GM19035 (cell line): ENCODE measurements around the gene CACNA1G.

ENCODE experiments used
- ATAC-seq: cut with Tn5 transposase; IDR thresholded peaks from one replicate; pipeline ENCODE4 v1.9.1; 2021; ENCODE audit not compliant: unreplicated experiment

The CACNA1G gene

DNA sequence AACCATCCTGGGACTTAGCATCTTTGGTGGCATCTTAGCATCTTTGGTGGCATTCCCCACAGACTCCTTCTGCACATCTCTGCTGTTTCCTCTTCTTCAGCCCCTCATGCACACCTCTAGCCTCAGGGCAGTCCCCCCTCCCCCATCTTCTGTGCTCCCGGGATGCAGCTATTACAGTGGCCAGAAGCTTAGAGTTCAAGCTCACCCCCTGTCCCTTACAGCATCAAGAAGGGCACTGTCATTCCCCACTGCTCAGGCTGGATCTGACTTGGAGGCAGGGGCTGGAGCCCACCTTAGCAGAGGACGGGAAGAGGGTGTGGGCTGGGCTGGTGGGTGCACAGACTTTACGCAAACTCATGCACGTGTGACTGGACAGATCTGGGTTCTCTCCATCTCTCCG lies 27.3 kb upstream of the CACNA1G start:
- no peak for ATAC-seq

- no peak for ATAC-seq
Measured at GRCh38 chr17:50533720-50534148, 26.8 kb upstream of the CACNA1G start.

- no peak for ATAC-seq
Measured at GRCh38 chr17:50534222-50534978, 26.1 kb upstream of the CACNA1G start.

- ATAC-seq = no peak
Measured at GRCh38 chr17:50534979-50535326, 25.6 kb upstream of the CACNA1G start.

DNA sequence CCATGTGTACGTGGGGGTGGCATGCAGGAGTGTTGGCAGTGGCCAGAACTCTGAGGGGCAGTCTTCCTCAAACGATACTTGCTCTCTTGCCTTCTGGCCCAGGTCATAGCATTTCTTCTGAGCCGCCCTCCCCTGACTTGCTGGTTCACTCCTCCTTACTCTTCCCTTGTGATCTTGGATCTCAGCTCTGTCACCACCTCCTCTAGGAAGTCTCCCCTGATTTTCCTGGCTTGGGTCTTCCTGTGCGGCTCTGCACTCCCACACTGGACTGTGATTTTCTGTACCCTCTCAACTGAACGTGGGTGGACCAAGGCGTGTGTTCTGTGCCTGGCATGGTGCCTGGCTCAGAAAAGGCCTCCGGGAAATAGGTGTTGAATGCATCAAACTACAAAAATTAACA lies 25.1 kb upstream of the CACNA1G start:
- no peak for ATAC-seq

DNA sequence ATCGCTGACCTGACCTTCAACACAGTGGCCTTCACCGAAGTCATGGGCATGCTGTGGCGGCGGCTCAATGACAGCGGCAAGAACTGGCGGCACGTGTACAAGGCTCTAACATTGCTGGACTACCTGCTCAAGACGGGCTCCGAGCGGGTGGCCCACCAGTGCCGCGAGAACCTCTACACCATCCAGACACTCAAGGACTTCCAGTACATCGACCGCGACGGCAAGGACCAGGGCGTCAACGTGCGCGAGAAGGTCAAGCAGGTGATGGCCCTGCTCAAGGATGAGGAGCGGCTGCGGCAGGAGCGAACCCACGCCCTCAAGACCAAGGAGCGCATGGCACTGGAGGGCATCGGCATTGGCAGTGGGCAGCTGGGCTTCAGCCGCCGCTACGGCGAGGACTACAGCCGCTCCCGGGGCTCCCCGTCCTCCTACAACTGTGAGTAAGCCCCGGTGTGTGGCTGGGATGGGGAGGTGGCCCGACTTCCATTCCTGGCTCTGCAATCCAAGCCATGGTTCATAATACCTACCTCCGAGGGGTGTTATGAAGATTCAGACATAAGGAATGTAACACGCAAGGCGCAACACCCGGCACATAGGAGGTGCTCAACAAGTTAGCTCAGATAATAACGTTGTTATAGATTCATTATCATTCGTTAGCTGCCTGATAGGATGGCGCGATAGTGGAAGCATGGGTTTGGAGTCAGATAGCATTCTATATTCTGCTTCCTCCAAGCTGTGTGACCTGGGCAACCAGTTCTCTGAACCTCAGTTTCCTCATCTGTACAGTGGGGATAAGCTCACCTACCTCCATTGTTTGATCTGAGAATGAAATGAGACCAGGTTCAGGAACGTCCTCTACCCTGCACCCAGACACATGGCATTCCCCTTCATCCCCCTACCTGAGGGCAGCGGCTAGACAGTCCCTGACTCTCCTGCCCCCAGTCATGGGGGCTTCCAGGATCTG lies 23.6 kb upstream of the CACNA1G start:
- no peak for ATAC-seq

GRCh38 chr17:50537721-50538548 lies 22.6 kb upstream of the CACNA1G start:
- no peak for ATAC-seq

- no peak for ATAC-seq
Measured at GRCh38 chr17:50538549-50539410, 21.7 kb upstream of the CACNA1G start.

DNA sequence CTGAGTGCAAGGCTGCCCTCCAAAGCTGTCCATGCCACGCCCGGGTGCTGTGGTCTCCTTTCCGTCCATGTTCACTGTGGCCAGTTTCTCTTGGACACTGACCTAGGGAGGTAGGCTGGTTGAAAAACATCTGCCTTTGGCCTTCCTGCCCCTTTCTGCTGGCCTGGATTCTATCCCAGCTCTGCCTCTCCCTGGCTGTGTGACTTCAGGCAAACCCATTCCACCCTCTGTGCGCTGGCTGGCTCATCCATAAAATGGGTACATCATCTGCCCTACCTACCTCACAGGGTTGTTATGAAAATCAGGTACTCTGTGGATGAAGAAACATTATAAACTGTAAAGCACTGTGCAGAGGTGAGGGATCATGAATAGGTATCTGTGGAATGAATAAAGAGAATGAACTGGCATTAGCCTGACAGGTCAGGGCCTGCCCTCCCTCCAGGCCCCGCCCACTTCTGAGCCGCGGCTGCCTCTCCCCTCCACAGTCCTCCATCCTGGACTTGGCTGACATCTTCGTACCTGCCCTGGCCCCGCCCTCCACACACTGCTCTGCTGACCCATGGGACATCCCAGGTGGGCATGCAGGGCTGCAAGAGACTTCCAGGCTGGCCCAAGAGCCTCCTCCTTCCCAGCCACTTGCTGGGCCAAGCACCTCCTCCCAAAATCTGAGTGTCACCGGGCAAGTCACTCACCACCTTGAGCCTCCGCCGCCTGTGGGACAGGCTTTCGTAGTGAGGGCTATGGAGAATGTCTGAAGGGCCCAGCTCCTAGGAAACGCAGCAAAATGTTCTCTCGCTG lies 20.6 kb upstream of the CACNA1G start:
- no peak for ATAC-seq

DNA sequence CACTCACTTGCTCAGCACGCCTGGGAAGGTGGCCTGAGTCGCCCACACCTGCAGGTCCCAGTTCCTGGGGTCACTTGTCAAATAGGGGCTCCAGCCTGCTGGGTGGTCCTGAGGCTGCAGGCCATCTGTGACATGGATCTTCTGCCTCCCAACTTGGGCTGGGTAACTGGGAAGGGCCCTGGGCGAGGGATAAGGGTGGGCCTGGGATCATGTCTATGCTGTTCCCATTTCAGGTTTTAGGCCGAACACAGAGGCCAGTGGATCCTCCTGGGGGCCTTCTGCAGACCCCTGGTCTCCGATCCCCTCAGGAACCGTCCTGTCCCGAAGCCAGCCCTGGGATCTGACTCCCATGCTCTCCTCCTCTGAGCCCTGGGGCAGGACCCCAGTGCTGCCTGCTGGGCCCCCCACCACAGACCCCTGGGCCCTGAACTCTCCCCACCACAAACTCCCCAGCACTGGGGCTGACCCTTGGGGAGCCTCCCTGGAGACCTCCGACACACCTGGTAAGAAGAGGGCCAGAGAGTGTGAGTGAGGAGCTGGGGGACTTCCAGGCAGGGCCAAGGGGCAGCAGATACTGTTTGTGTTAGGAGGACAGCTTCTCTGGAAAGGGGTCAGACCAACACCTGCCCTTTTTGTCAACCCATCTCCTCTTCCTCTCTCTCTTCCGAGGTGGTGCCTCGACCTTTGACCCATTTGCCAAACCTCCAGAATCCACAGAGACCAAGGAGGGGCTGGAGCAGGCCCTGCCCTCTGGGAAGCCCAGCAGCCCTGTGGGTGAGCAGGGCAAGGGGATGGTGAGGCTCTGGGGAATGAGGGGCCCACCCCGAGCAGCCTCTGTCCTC lies 19.7 kb upstream of the CACNA1G start:
- ATAC-seq = no peak

DNA sequence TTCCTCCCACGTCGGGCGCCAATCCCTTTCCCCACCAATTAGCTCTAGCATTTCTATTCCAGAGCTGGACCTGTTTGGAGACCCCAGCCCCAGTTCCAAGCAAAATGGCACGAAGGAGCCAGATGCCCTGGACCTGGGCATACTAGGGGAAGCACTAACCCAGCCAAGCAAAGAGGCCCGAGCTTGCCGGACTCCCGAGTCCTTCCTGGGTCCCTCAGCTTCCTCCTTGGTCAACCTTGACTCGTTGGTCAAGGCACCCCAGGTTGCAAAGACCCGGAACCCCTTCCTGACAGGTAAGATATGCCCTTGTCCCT lies 19.2 kb upstream of the CACNA1G start:
- ATAC-seq = no peak

DNA sequence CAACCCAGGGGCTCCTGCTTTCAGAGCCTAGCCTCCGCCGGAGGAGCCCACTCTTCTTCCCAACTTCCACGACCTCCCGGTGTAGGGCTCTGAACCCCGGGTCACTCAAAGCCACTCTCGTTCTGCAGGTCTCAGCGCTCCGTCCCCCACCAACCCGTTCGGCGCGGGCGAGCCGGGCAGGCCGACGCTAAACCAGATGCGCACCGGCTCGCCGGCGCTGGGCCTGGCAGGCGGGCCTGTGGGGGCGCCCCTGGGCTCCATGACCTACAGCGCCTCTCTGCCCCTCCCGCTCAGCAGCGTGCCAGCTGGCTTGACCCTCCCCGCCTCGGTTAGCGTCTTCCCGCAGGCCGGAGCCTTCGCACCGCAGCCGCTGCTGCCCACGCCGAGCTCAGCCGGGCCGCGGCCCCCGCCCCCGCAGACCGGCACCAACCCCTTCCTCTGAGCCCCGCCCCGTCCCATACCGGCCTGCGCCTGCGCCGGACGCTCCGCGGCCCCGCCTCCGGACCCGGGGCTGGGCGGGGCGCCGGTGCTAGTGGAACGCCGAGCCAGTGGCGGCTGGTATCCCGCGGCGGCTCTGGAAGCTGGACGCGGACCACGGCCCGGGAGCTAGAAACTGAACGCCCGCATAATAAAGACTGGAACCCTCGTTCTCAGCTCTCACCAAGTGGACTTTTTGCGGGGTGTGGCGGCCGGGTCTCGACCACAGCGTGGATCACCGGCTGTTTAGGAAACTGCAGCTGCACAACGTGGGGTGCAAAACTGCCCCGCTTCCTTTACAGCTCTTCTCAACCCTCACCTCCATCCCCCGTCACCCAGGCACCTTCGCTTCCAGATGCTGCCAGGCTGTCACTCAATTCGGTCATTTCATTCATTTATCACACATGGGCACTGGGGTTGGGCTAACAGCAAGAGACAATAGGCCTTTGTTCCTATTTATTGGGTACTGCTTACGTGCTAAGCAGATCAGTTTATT lies 18.5 kb upstream of the CACNA1G start:
- peak; percentile 81 for ATAC-seq

DNA sequence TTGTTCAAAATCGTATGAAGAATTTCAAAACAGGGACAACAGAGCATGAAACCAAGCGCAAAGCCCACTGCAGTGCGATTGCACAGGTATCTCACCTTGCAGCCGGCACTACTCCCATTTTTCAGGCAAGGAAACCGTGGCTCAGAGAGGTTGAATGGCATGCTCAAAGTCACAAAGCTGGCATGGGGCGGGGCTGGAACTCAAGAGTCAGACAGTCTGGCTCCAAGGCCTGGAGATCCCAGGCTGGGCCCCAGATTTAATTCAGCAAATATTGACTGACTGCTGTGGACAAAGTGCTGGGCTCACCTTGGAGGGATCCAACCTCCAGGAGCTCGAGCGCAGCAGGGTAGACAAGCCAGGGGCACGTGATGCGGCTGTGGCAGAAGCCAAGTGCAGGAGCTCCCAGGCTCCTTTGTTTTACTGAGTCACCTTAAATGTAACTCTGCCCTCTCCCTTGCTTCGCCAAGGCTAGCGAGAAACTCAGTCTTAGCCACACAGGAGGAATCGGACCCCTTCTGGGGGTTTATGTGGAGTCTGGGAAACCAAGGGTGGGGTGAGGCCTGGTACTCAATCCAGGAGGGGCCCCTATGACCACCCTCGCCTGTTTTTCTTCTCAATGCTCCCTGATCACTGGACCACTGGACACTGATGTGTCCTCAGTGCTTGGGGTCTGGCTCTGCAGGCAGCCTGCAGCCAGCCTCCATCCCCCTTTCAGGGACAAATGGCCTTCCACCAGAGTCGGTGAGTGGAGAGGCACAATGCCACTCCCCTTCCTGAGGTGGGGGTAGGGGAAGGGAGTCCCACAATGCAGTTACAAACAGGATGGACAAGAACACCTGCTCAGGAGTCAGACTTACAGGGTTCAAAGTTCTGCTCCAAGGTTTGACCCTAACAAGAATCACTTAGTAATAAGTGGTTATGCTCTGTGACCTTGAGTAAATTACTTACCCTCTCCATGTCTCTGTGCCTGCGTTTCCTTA lies 17.4 kb upstream of the CACNA1G start:
- ATAC-seq = no peak

DNA sequence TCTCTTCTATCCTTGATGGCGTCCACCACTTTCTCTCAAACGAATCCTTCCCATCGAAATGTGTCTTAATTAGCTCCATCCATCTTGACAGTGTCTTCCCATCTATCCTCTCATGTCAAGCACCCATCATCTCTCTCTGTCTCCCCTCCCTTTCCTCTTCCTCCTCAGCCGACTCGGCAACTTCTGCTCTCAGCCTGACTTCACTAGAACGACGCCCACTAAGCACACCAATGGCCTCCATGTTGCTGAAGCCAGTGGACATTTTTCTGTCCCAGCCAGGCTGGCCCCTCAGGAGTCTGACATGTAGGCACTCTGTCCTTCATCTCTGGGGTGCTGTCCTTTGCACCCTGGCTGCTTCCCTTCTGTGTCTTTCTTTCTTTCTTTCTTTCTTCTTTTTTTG lies 16.0 kb upstream of the CACNA1G start:
- no peak for ATAC-seq

DNA sequence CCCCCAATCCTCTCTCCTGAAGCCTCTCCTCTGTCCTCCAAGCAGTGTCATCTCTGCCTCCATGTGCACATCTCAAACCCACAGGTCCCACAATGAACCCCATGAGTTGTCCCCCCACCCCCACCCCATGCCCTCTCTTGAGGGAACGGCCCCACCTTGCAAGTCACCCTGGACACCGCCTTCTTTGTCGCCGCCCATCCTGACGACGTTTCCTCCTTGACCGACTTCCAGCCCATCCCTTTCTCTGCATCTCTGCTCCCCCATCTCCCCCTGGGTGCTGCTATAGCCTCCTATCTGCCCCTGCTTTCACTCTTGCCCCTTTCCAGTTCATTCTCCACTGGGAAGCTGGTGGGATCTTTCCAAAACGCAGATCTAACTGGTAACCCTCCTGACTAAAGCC lies 15.2 kb upstream of the CACNA1G start:
- ATAC-seq = no peak

- ATAC-seq = no peak
Measured at GRCh38 chr17:50546701-50547034, 13.8 kb upstream of the CACNA1G start.
